Suprapubic skin (tissue), 4 donors: ENCODE measurements around the gene LLGL2. TPM values are rescaled to one million over a fixed set of nuclear protein-coding genes. Genes with fewer than 3 reads are reported as not detected.

Source experiments
- DNase-seq, 2 donors: peaks; one replicate each; pipeline ENCODE4 v3.0.0-alpha.2; 2019; ENCODE audit warnings: low spot score in 2 of 2
- H3K27ac ChIP-seq: fragments of 200-600 bp; sonication (generic); one replicate; pipeline ENCODE4 v1.5.1; 2019
- H3K27me3 ChIP-seq: fragments of 200-600 bp; sonication (generic); one replicate; pipeline ENCODE4 v1.5.1; 2019
- H3K36me3 ChIP-seq: fragments of 200-600 bp; sonication (generic); one replicate; pipeline ENCODE4 v1.5.1; 2019
- H3K4me1 ChIP-seq: fragments of 200-600 bp; sonication (generic); one replicate; pipeline ENCODE4 v1.5.1; 2019
- H3K4me3 ChIP-seq: fragments of 200-600 bp; sonication (generic); one replicate; pipeline ENCODE4 v1.5.1; 2019; ENCODE audit warnings: mild to moderate bottlenecking
- H3K9me3 ChIP-seq: fragments of 200-600 bp; sonication (generic); one replicate; pipeline ENCODE4 v1.5.1; 2019
- CTCF ChIP-seq, 2 donors: fragments of 200-600 bp in 1 of 2; fragments of 450-650 bp in 1 of 2; sonication (generic) in 1 of 2; IDR thresholded peaks; one replicate each; pipeline ENCODE4 v1.5.1; 2016 to 2019; ENCODE audit warnings: antibody characterized with exemption in 2 of 2, mild to moderate bottlenecking in 1 of 2, moderate library complexity in 1 of 2
- EP300 ChIP-seq: sonication (generic); formaldehyde crosslinking; IDR thresholded peaks from one replicate; pipeline ENCODE4 v1.6.1; 2017; ENCODE audit warnings: antibody characterized with exemption
- POLR2A ChIP-seq, 2 donors: fragments of 450-650 bp; IDR thresholded peaks; one replicate each; pipeline ENCODE4 v1.6.1; 2017; ENCODE audit warnings: antibody characterized with exemption in 2 of 2, mild to moderate bottlenecking in 2 of 2, moderate library complexity in 2 of 2
- POLR2AphosphoS5 ChIP-seq, 3 donors: sonication (generic); formaldehyde crosslinking; IDR thresholded peaks; one replicate each; pipeline ENCODE4 v1.6.1; 2017; ENCODE audit warnings: antibody characterized with exemption in 3 of 3
- WGBS: methylation state at CpG from one replicate; pipeline ENCODE4 v1.1.5; 2018; 5-methylcytosine and 5-hydroxymethylcytosine counted together
- total RNA-seq, 4 donors: library from RNA; depleted of rRNA; stranded (reverse); fragments of >200 nt; gene quantifications; one replicate each; pipeline ENCODE4 v1.1.0, GENCODE V29; 2016

LLGL2 gene
- total RNA-seq, 4 donors from 2014 or later, result 75.3 to 114 (median 78.4) TPM

- peaks cover 20% of the 10 kb centered on the region for H3K36me3 ChIP-seq
- no peak overlapping the region for H3K4me3 ChIP-seq
- H3K27me3 ChIP-seq, result no peaks in the 10 kb centered on the region
- H3K4me1 ChIP-seq, result peaks cover 34% of the 10 kb centered on the region
- peak in 1 of 2 donors; percentile 55 for DNase-seq
- TF ChIP-seq CTCF (IDR thresholded peaks at IDR 0.05), result no peak
- no peak for TF ChIP-seq POLR2AphosphoS5 (IDR thresholded peaks at IDR 0.05)
- WGBS, result 88% methylated on average over 6 of the region's 8 CpGs
- H3K9me3 ChIP-seq, result no peaks in the 10 kb centered on the region
- H3K27ac ChIP-seq, result no peak overlapping the region
Measured at GRCh38 chr17:75521290-75521689, 4.2 kb upstream of the LLGL2 start.

- Histone ChIP-seq H3K27me3 (no peaks in the 10 kb centered on the region), H3K4me3 (no peak overlapping the region), H3K27ac (no peak overlapping the region), H3K4me1 (peaks cover 34% of the 10 kb centered on the region), H3K9me3 (no peaks in the 10 kb centered on the region), H3K36me3 (peaks cover 20% of the 10 kb centered on the region)
- WGBS, result 90% methylated on average over 31 of the region's 33 CpGs
- TF ChIP-seq CTCF (IDR thresholded peaks at IDR 0.05), result no peak
- TF ChIP-seq POLR2AphosphoS5 (IDR thresholded peaks at IDR 0.05), result no peak
- TF ChIP-seq EP300, result no peak
- TF ChIP-seq POLR2A (IDR thresholded peaks at IDR 0.05), result no peak
- DNase-seq, result no peak
Measured at GRCh38 chr17:75521951-75522727, 3.4 kb upstream of the LLGL2 start.

- TF ChIP-seq POLR2AphosphoS5 (IDR thresholded peaks at IDR 0.05), result no peak
- TF ChIP-seq POLR2A (IDR thresholded peaks at IDR 0.05), result no peak
- TF ChIP-seq EP300, result no peak
- TF ChIP-seq CTCF (IDR thresholded peaks at IDR 0.05), result no peak
- Histone ChIP-seq H3K4me1 (peaks cover 24% of the 10 kb centered on the region), H3K4me3 (no peak overlapping the region), H3K27me3 (no peaks in the 10 kb centered on the region), H3K27ac (no peak overlapping the region), H3K9me3 (no peaks in the 10 kb centered on the region), H3K36me3 (peaks cover 20% of the 10 kb centered on the region)
- DNase-seq, result no peak
- WGBS, result 91% methylated on average over 7 of the region's 7 CpGs
Measured at GRCh38 chr17:75523647-75524046, 1.9 kb upstream of the LLGL2 start.

- H3K4me3 ChIP-seq, result peak overlapping the region; percentile 63
- DNase-seq, result no peak
- no peaks in the 10 kb centered on the region for H3K27me3 ChIP-seq
- peaks cover 16% of the 10 kb centered on the region for H3K36me3 ChIP-seq
- 15% methylated on average over 21 of the region's 24 CpGs for WGBS
- H3K9me3 ChIP-seq, result no peaks in the 10 kb centered on the region
- TF ChIP-seq POLR2AphosphoS5 (IDR thresholded peaks at IDR 0.05) (no peak), CTCF (IDR thresholded peaks at IDR 0.05) (no peak), POLR2A (IDR thresholded peaks at IDR 0.05) (no peak), EP300 (no peak)
- peak overlapping the region; percentile 84 for H3K27ac ChIP-seq
- H3K4me1 ChIP-seq, result peaks cover 24% of the 10 kb centered on the region
Measured at GRCh38 chr17:75524269-75524969, 1.1 kb upstream of the LLGL2 start.

GRCh38 chr17:75525806-75526554 is 483 bp downstream of the LLGL2 start:
- Histone ChIP-seq H3K27me3 (no peaks in the 10 kb centered on the region), H3K36me3 (peaks cover 12% of the 10 kb centered on the region), H3K4me1 (peaks cover 24% of the 10 kb centered on the region), H3K27ac (peak overlapping the region; percentile 86), H3K9me3 (no peaks in the 10 kb centered on the region), H3K4me3 (peak overlapping the region; percentile 63)
- DNase-seq, result no peak
- TF ChIP-seq EP300 (no peak), POLR2A (IDR thresholded peaks at IDR 0.05) (peak in 1 of 2 donors; percentile 55)
- WGBS, result 0% methylated on average over 3 of the region's 60 CpGs
